Measurements from ENCODE around the gene DCT.
"Not testable (repeated sequence)": the region's sequence is repeated elsewhere in the genome, so short reads cannot be mapped to it uniquely, and the experiment has no call there.

DCT gene

DNA sequence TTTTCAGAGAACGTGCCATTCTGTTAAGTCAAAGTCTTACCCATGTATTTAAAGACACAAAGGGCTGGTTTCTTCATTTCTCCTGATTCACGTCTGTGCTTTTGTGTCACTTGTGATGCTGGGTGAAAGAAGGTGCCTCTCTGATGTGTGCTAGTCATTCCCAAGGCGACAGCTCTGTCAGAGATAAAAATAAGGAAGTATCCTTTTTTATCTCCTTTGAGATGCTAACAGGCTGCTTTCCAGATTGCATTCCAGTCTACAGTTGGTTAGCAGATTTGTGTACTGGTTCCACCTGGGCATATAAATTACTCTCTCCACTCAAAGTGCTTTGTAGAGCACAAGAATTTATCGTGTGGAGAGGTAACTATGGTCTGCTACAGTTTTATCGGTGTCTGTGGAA lies 33.5 kb upstream of the DCT start:
- no peak overlapping the region for H3K4me3 ChIP-seq (ENCODE audit: low read length)
- no peak for DNase-seq (ENCODE audit: low read depth)
- TF ChIP-seq, protein P1, sequence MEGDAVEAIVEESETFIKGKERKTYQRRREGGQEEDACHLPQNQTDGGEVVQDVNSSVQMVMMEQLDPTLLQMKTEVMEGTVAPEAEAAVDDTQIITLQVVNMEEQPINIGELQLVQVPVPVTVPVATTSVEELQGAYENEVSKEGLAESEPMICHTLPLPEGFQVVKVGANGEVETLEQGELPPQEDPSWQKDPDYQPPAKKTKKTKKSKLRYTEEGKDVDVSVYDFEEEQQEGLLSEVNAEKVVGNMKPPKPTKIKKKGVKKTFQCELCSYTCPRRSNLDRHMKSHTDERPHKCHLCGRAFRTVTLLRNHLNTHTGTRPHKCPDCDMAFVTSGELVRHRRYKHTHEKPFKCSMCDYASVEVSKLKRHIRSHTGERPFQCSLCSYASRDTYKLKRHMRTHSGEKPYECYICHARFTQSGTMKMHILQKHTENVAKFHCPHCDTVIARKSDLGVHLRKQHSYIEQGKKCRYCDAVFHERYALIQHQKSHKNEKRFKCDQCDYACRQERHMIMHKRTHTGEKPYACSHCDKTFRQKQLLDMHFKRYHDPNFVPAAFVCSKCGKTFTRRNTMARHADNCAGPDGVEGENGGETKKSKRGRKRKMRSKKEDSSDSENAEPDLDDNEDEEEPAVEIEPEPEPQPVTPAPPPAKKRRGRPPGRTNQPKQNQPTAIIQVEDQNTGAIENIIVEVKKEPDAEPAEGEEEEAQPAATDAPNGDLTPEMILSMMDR (conservative IDR thresholded peaks at IDR 0.05; ENCODE audit: low read length), result no peak

DNA sequence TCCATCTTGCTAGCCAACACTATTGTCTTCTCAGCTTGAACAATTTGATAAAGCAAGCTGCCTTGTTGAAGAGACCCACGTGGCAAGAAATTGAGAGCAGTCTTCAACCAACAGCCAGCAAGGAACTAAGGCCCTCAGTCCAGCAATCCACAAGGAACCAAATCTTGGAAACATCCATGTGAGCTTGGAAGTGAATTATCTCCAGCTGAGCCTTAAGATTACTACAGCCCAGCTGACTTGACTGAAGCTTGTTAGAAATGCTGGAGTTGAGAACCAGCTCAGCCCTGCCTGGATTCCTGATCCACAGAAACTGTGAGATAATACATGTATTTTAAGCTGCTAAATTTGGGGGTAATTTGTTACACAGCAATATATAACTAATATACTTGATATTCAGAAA lies 26.2 kb upstream of the DCT start:
- H3K4me3 ChIP-seq (ENCODE audit: low read length), result no peak overlapping the region
- TF ChIP-seq, protein P1 (conservative IDR thresholded peaks at IDR 0.05; ENCODE audit: low read length), result no peak
- no peak for DNase-seq (ENCODE audit: low read depth)

DNA sequence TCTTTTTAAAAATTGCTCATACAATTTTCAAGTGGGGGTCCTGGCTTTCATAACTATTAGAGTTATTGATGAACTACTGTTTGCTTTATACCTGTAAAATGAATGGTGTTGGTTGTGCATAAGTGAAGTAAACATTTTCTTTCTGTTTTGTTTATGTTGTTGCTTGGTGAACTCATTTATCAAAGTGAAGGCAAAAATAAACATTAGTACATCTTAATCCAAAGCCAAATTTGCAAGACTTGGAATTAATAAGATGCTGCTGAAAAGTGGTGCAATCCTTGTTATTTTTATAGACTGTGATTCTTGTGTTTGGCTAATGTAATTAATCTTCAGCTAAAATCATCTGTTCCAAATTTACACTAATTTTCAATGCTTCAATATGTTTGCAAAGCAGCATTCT lies 24.4 kb upstream of the DCT start:
- DNase-seq (ENCODE audit: low read depth), result no peak
- TF ChIP-seq, protein P1 (conservative IDR thresholded peaks at IDR 0.05; ENCODE audit: low read length), result no peak
- no peak overlapping the region for H3K4me3 ChIP-seq (ENCODE audit: low read length)

DNA sequence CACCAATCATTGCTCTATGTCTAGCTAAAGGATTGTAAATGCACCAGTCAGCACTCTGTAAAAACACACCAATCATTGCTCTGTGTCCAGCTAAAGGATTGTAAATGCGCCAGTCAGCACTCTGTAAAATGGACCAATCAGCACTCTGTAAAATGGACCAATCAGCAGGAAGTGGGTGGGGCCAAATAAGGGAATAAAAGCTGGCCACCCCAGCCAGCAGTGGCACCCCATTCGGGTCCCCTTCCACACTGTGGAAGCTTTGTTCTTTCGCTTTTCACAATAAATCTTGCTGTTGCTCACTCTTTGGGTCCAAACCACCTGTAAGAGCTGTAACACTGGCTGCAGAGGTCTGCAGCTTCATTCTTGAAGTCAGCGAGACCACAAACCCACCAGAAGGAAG lies 19.3 kb upstream of the DCT start:
- not testable (repeated sequence) for H3K4me3 ChIP-seq (ENCODE audit: low read length); DNase-seq (ENCODE audit: low read depth)

DNA sequence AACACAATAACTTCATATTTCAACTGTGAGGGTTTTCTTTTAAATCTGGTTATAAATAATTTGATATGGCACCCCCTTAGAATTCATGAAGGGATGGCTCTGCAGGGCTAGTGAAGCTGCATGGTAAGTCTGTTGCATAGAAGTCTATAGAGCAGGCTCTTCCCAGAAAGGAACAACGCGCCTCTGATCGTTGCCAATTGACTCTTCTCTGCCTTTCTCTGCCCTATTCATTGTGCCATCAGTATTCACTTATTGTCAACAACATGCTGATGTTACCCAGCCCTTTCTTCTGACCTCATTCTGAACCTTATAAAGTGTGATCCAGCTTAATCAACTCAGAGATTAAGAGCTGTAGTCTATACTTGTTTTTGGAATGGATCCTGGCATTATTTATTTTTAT lies 16.3 kb upstream of the DCT start:
- no peak overlapping the region for H3K4me3 ChIP-seq (ENCODE audit: low read length)
- TF ChIP-seq, protein P1 (conservative IDR thresholded peaks at IDR 0.05; ENCODE audit: low read length), result no peak
- DNase-seq (ENCODE audit: low read depth), result no peak

DNA sequence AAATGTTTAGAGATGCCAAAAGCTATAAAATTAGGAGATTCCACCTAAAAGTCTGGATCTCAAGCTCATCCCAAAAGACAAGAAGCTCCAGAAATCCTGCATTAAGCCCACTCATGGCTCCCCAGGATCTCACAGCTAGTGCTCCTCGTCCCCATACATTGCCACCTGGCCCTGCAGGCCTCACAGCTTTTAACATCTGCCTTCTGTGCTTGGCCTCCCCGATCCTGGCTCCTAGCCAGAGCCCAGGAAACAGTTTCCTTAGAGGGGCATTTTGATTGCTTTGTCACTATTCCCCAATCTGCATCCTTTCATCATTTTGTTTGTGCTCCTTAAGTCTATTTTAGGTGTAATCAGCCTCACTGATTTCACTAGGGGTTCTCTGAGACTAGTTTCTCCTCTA lies 14.5 kb upstream of the DCT start:
- no peak for DNase-seq (ENCODE audit: low read depth)
- no peak overlapping the region for H3K4me3 ChIP-seq (ENCODE audit: low read length)
- TF ChIP-seq, protein P1 (conservative IDR thresholded peaks at IDR 0.05; ENCODE audit: low read length), result no peak

DNA sequence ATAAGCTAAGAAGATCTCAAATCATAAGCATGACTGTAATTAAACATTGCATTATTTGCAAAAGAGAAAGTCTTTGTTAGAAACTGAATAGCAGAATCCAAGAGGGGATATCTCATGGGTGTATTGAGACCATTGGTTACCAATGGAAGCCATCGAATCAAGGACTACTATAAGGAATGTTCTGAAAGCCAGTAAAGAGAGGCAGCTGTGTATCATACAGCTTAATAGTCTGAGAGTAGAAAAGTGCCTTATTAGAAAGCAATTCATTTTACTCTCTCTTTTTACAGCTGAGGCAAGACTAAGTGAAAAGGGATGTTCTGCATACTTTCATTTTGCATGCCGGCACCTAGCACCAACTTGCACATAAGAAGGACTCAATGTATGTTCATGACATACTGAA lies 7.6 kb upstream of the DCT start:
- no peak overlapping the region for H3K4me3 ChIP-seq (ENCODE audit: low read length)
- TF ChIP-seq, protein P1 (conservative IDR thresholded peaks at IDR 0.05; ENCODE audit: low read length), result no peak
- no peak for DNase-seq (ENCODE audit: low read depth)

DNA sequence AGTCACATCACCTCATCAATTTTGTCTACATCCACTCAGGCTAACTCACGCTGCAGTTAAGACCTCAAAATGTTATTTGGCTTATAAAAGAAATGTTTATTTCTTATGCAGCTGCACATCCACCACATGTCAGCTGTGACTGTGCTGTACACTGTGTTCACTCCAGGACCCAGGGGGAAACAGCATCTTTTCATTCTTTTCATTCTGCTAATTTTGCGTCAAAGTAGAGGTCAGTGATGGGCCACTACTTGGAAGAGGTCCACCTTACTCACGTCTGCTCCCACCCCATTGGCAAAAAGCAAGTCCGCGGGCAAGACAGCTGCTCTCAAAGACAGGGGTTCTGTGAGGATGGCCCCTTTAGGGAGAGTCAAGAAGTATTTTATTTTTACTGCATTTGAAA lies 4.5 kb upstream of the DCT start:
- DNase-seq (ENCODE audit: low read depth), result no peak
- H3K4me3 ChIP-seq (ENCODE audit: low read length), result no peak overlapping the region
- TF ChIP-seq, protein P1 (conservative IDR thresholded peaks at IDR 0.05; ENCODE audit: low read length), result no peak

Data from AG10803 (cell line).